ENCODE results near the gene MCRIP1. TPM values are rescaled to one million over a fixed set of nuclear protein-coding genes. Genes with fewer than 3 reads are reported as not detected.

Gene MCRIP1
- total and polyA plus RNA-seq, 10 of the 15 experiments (the other 5 are each of a cell fraction or from before 2014, with no cell fraction given): 0.31 to 54.4 (median 30.8) TPM

- no peak for TF ChIP-seq E4F1 (IDR thresholded peaks at IDR 0.05; ENCODE audit: borderline replicate concordance, partially characterized antibody)
- no peak for TF ChIP-seq CBFB (IDR thresholded peaks at IDR 0.05; ENCODE audit: low read depth)
- TF ChIP-seq CTCF (IDR thresholded peaks at IDR 0.05 in 2 of 3, conservative IDR thresholded peaks at IDR 0.05 in 1 of 3; ENCODE audit: control insufficient read depth in 2 of 3, extremely low read depth in 1 of 3, insufficient read depth in 1 of 3, low read depth in 3 of 3, low read length in 3 of 3): no peak
- no peak for TF ChIP-seq HDAC6 (IDR thresholded peaks at IDR 0.05; ENCODE audit: unreplicated experiment)
- no peak for TF ChIP-seq MYC (IDR thresholded peaks at IDR 0.05; ENCODE audit: insufficient read depth, insufficient read length, insufficient replicate concordance, low read length, severe bottlenecking)
- no peak for TF ChIP-seq NRF1 (conservative IDR thresholded peaks at IDR 0.05; ENCODE audit: low read depth, low read length)
- no peak; the same call in 1 of the 2 replicates for TF ChIP-seq PAX5 (IDR thresholded peaks at IDR 0.05; ENCODE audit: borderline replicate concordance, low read depth, low read length)
- TF ChIP-seq, protein P1, sequence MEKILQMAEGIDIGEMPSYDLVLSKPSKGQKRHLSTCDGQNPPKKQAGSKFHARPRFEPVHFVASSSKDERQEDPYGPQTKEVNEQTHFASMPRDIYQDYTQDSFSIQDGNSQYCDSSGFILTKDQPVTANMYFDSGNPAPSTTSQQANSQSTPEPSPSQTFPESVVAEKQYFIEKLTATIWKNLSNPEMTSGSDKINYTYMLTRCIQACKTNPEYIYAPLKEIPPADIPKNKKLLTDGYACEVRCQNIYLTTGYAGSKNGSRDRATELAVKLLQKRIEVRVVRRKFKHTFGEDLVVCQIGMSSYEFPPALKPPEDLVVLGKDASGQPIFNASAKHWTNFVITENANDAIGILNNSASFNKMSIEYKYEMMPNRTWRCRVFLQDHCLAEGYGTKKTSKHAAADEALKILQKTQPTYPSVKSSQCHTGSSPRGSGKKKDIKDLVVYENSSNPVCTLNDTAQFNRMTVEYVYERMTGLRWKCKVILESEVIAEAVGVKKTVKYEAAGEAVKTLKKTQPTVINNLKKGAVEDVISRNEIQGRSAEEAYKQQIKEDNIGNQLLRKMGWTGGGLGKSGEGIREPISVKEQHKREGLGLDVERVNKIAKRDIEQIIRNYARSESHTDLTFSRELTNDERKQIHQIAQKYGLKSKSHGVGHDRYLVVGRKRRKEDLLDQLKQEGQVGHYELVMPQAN (conservative IDR thresholded peaks at IDR 0.05): peak; percentile 63
- TF ChIP-seq NR2F1 (conservative IDR thresholded peaks at IDR 0.05): peak; percentile 26; the same call in 1 of the 2 replicates
- TF ChIP-seq CUX1 (IDR thresholded peaks at IDR 0.05; ENCODE audit: insufficient replicate concordance, low read depth, low read length): no peak
- no peak for TF ChIP-seq BCLAF1 (IDR thresholded peaks at IDR 0.05)
- TF ChIP-seq FOXM1 (IDR thresholded peaks at IDR 0.05; ENCODE audit: low read depth, low read length): no peak
Measured at GRCh38 chr17:81870131-81870980, 37.3 kb upstream of the MCRIP1 start (continued).
